ENCODE data around the gene CCS.
"Not testable (repeated sequence)": the region's sequence is repeated elsewhere in the genome, so short reads cannot be mapped to it uniquely, and the experiment has no call there.

Gene CCS

GRCh38 chr11:66606608-66607007 is 13.6 kb downstream of the CCS start:
- not testable (repeated sequence) for H3K27me3 ChIP-seq (ENCODE audit: insufficient read depth, low read length); H3K23ac ChIP-seq (ENCODE audit: low read length); H2BK12ac ChIP-seq (ENCODE audit: low read length); H3K14ac ChIP-seq (ENCODE audit: low read length); H3K4me1 ChIP-seq (ENCODE audit: control insufficient read depth in 1 of 2, insufficient read depth in 2 of 2, low read length in 2 of 2); H3K4me2 ChIP-seq (ENCODE audit: low read length); H3K18ac ChIP-seq (ENCODE audit: low read length); H2AFZ ChIP-seq (ENCODE audit: insufficient read depth, low read length, poor library complexity); H2BK120ac ChIP-seq (ENCODE audit: insufficient read depth, low read length, poor library complexity); DNase-seq; H3K4ac ChIP-seq (ENCODE audit: low read depth, low read length); H2AK5ac ChIP-seq (ENCODE audit: low read length); H2BK5ac ChIP-seq (ENCODE audit: low read depth, low read length, poor library complexity); H4K12ac ChIP-seq (ENCODE audit: low read depth, low read length); H3K9me3 ChIP-seq (ENCODE audit: insufficient read depth, low read depth, low read length); H3K9ac ChIP-seq (ENCODE audit: low read length); H4K91ac ChIP-seq (ENCODE audit: low read depth, low read length); H3K79me1 ChIP-seq (ENCODE audit: low read length); H3K4me3 ChIP-seq (ENCODE audit: low read depth, low read length); H3K79me2 ChIP-seq (ENCODE audit: control insufficient read depth, insufficient read depth, low read length, poor library complexity); H3K27ac ChIP-seq (ENCODE audit: low read depth, low read length); H4K8ac ChIP-seq (ENCODE audit: low read depth, low read length)
- H3K36me3 ChIP-seq (ENCODE audit: control insufficient read depth in 1 of 2, insufficient read depth in 2 of 2, low read length in 2 of 2): peaks cover 28 to 40% of the 10 kb centered on the region in 2 experiments
- no CpG with 5 or more reads among the region's 3 CpGs for WGBS (ENCODE audit: extremely low coverage, insufficient coverage, insufficient read length)

- no peak overlapping the region for H4K91ac ChIP-seq (ENCODE audit: low read depth, low read length)
- no peak overlapping the region for H3K4ac ChIP-seq (ENCODE audit: low read depth, low read length)
- H2AK5ac ChIP-seq (ENCODE audit: low read length): no peak overlapping the region
- peaks cover 26 to 37% of the 10 kb centered on the region in 2 experiments for H3K36me3 ChIP-seq (ENCODE audit: control insufficient read depth in 1 of 2, insufficient read depth in 2 of 2, low read length in 2 of 2)
- H2BK120ac ChIP-seq (ENCODE audit: insufficient read depth, low read length, poor library complexity): no peak overlapping the region
- H2BK12ac ChIP-seq (ENCODE audit: low read length): no peak overlapping the region
- H2AFZ ChIP-seq (ENCODE audit: insufficient read depth, low read length, poor library complexity): no peak overlapping the region
- H3K9ac ChIP-seq (ENCODE audit: low read length): no peak overlapping the region
- no peak overlapping the region for H4K8ac ChIP-seq (ENCODE audit: low read depth, low read length)
- H3K4me2 ChIP-seq (ENCODE audit: low read length): no peak overlapping the region
- peak in 1 of 2 donors; percentile 18 for DNase-seq
- no peak overlapping the region for H3K27ac ChIP-seq (ENCODE audit: low read depth, low read length)
- no peak overlapping the region for H3K18ac ChIP-seq (ENCODE audit: low read length)
- no peak overlapping the region for H2BK5ac ChIP-seq (ENCODE audit: low read depth, low read length, poor library complexity)
- peaks cover 3% of the 10 kb centered on the region for H3K9me3 ChIP-seq (ENCODE audit: insufficient read depth, low read depth, low read length)
- no peaks in the 10 kb centered on the region for H3K79me1 ChIP-seq (ENCODE audit: low read length)
- no peak overlapping the region for H4K12ac ChIP-seq (ENCODE audit: low read depth, low read length)
- H3K14ac ChIP-seq (ENCODE audit: low read length): no peak overlapping the region
- no peaks in the 10 kb centered on the region for H3K4me1 ChIP-seq (ENCODE audit: control insufficient read depth in 1 of 2, insufficient read depth in 2 of 2, low read length in 2 of 2)
- no peak overlapping the region for H3K4me3 ChIP-seq (ENCODE audit: low read depth, low read length)
- no peak overlapping the region for H3K23ac ChIP-seq (ENCODE audit: low read length)
- H3K79me2 ChIP-seq (ENCODE audit: control insufficient read depth, insufficient read depth, low read length, poor library complexity): no peaks in the 10 kb centered on the region
- H3K27me3 ChIP-seq (ENCODE audit: insufficient read depth, low read length): no peaks in the 10 kb centered on the region
- no CpG with 5 or more reads among the region's 8 CpGs for WGBS (ENCODE audit: extremely low coverage, insufficient coverage, insufficient read length)
Measured at GRCh38 chr11:66607126-66607834, 14.3 kb downstream of the CCS start.

- Histone ChIP-seq H3K23ac (ENCODE audit: low read length) (no peak overlapping the region), H2AK5ac (ENCODE audit: low read length) (no peak overlapping the region), H3K9ac (ENCODE audit: low read length) (no peak overlapping the region), H2BK12ac (ENCODE audit: low read length) (no peak overlapping the region), H4K8ac (ENCODE audit: low read depth, low read length) (no peak overlapping the region), H3K14ac (ENCODE audit: low read length) (no peak overlapping the region), H3K27me3 (ENCODE audit: insufficient read depth, low read length) (no peaks in the 10 kb centered on the region), H3K4me1 (ENCODE audit: control insufficient read depth in 1 of 2, insufficient read depth in 2 of 2, low read length in 2 of 2) (no peaks in the 10 kb centered on the region), H3K4ac (ENCODE audit: low read depth, low read length) (no peak overlapping the region), H4K91ac (ENCODE audit: low read depth, low read length) (no peak overlapping the region), H3K4me3 (ENCODE audit: low read depth, low read length) (no peak overlapping the region), H3K4me2 (ENCODE audit: low read length) (no peak overlapping the region), H3K9me3 (ENCODE audit: insufficient read depth, low read depth, low read length) (no peaks in the 10 kb centered on the region), H2BK120ac (ENCODE audit: insufficient read depth, low read length, poor library complexity) (no peak overlapping the region), H3K18ac (ENCODE audit: low read length) (no peak overlapping the region), H2BK5ac (ENCODE audit: low read depth, low read length, poor library complexity) (no peak overlapping the region), H3K27ac (ENCODE audit: low read depth, low read length) (no peak overlapping the region), H2AFZ (ENCODE audit: insufficient read depth, low read length, poor library complexity) (no peak overlapping the region), H3K79me2 (ENCODE audit: control insufficient read depth, insufficient read depth, low read length, poor library complexity) (no peaks in the 10 kb centered on the region), H4K12ac (ENCODE audit: low read depth, low read length) (no peak overlapping the region), H3K79me1 (ENCODE audit: low read length) (no peaks in the 10 kb centered on the region), H3K36me3 (ENCODE audit: control insufficient read depth in 1 of 2, insufficient read depth in 2 of 2, low read length in 2 of 2) (peaks cover 11 to 20% of the 10 kb centered on the region in 2 experiments)
- WGBS (ENCODE audit: extremely low coverage, insufficient coverage, insufficient read length): no CpG with 5 or more reads among the region's 4 CpGs
- no peak for DNase-seq
Measured at GRCh38 chr11:66609721-66610617, 17.0 kb downstream of the CCS start.

- no peak overlapping the region for H3K23ac ChIP-seq (ENCODE audit: low read length)
- no peak for DNase-seq
- H3K79me2 ChIP-seq (ENCODE audit: control insufficient read depth, insufficient read depth, low read length, poor library complexity): peaks cover 12% of the 10 kb centered on the region
- H3K18ac ChIP-seq (ENCODE audit: low read length): no peak overlapping the region
- no peak overlapping the region for H3K27ac ChIP-seq (ENCODE audit: low read depth, low read length)
- H2BK12ac ChIP-seq (ENCODE audit: low read length): no peak overlapping the region
- no peak overlapping the region for H4K8ac ChIP-seq (ENCODE audit: low read depth, low read length)
- H3K14ac ChIP-seq (ENCODE audit: low read length): no peak overlapping the region
- H2BK120ac ChIP-seq (ENCODE audit: insufficient read depth, low read length, poor library complexity): no peak overlapping the region
- no peak overlapping the region for H2BK5ac ChIP-seq (ENCODE audit: low read depth, low read length, poor library complexity)
- no peaks in the 10 kb centered on the region for H3K4me1 ChIP-seq (ENCODE audit: control insufficient read depth in 1 of 2, insufficient read depth in 2 of 2, low read length in 2 of 2)
- no peak overlapping the region for H4K91ac ChIP-seq (ENCODE audit: low read depth, low read length)
- H4K12ac ChIP-seq (ENCODE audit: low read depth, low read length): no peak overlapping the region
- no peak overlapping the region for H2AK5ac ChIP-seq (ENCODE audit: low read length)
- H3K27me3 ChIP-seq (ENCODE audit: insufficient read depth, low read length): no peaks in the 10 kb centered on the region
- H3K79me1 ChIP-seq (ENCODE audit: low read length): peaks cover 13% of the 10 kb centered on the region
- H3K4me3 ChIP-seq (ENCODE audit: low read depth, low read length): no peak overlapping the region
- no peak overlapping the region for H3K4me2 ChIP-seq (ENCODE audit: low read length)
- no peak overlapping the region for H2AFZ ChIP-seq (ENCODE audit: insufficient read depth, low read length, poor library complexity)
- H3K36me3 ChIP-seq (ENCODE audit: control insufficient read depth in 1 of 2, insufficient read depth in 2 of 2, low read length in 2 of 2): no peaks in the 10 kb centered on the region
- H3K9me3 ChIP-seq (ENCODE audit: insufficient read depth, low read depth, low read length): no peaks in the 10 kb centered on the region
- no peak overlapping the region for H3K4ac ChIP-seq (ENCODE audit: low read depth, low read length)
- WGBS (ENCODE audit: extremely low coverage, insufficient coverage, insufficient read length): no CpG with 5 or more reads among the region's 1 CpG
- no peak overlapping the region for H3K9ac ChIP-seq (ENCODE audit: low read length)
Measured at GRCh38 chr11:66612458-66612857, 19.5 kb downstream of the CCS start.
